ENCODE results near the gene RBM38. TPM values are rescaled to one million over a fixed set of nuclear protein-coding genes. Genes with fewer than 3 reads are reported as not detected.
A peak's percentile ranks its signal among the peaks of the same experiment; 100 is the strongest.

RBM38 gene
- total and polyA plus RNA-seq, 2 of the 13 experiments (the other 11 are each of a cell fraction or from before 2014, with no cell fraction given): 24.2 to 34.2 TPM

- DNase-seq (ENCODE audit: low spot score): no peak
- no peak for ATAC-seq
- ChIA-PET POLR2A (interaction anchor here (1.3 kb wide), 1 partner anchor 19 kb away, joined by 3 read pairs; no protein-coding TSS in a partner anchor), CTCF (ENCODE audit: low intra/inter-chr PET ratio, low total read pairs) (no interaction called here)
- H3K79me2 ChIP-seq (ENCODE audit: insufficient read depth, low read length): peaks cover 12% of the 10 kb centered on the region
- no peak for FAIRE-seq
- no TSS peak for BruUV-seq (replicated peaks)
- intact Hi-C loops (cut with micrococcal nuclease; ENCODE audit: unreplicated experiment) (no loop called here), in situ Hi-C loops (cut with HindIII; ENCODE audit: extremely low pct_ligation_motif_present, low pct_unique_long_range_greater_than_20kb) (loop anchor here (25.0 kb wide), 1 partner anchor 819 kb away; no protein-coding TSS in a partner anchor)
- WGBS (ENCODE audit: low lambda C conversion rate): 96% methylated on average over 14 of the region's 14 CpGs
- H3K9me3 ChIP-seq (ENCODE audit: low read length): no peaks in the 10 kb centered on the region
- peaks cover 37% of the 10 kb centered on the region for H3K4me1 ChIP-seq (ENCODE audit: insufficient read depth, low read length)
- TF ChIP-seq GMEB1 (CRISPR knock-in tag; IDR thresholded peaks at IDR 0.05; ENCODE audit: borderline replicate concordance) (no peak), ZNF225 (CRISPR knock-in tag; IDR thresholded peaks at IDR 0.05) (0 out of 2 replicates have a peak, but pooled peaks have one; percentile 34), REL (CRISPR knock-in tag; conservative IDR thresholded peaks at IDR 0.05) (no peak), TCF7L2 (IDR thresholded peaks at IDR 0.05; ENCODE audit: low read depth, low read length) (no peak), KLF6 (CRISPR knock-in tag; IDR thresholded peaks at IDR 0.05) (no peak), ZNF782 (CRISPR knock-in tag; IDR thresholded peaks at IDR 0.05; ENCODE audit: borderline replicate concordance) (0 out of 2 replicates have a peak, but pooled peaks have one; percentile 36), TP53 (CRISPR knock-in tag; conservative IDR thresholded peaks at IDR 0.05) (no peak), ZFX (CRISPR knock-in tag; IDR thresholded peaks at IDR 0.05; ENCODE audit: low read depth) (0 out of 2 replicates have a peak, but pooled peaks have one; percentile 16), ZNF629 (CRISPR knock-in tag; conservative IDR thresholded peaks at IDR 0.05) (peak; percentile 40; the same call in 1 of the 2 replicates), ZNF75D (CRISPR knock-in tag; IDR thresholded peaks at IDR 0.05; ENCODE audit: borderline replicate concordance) (0 out of 2 replicates have a peak, but pooled peaks have one; percentile 65), ZNF432 (CRISPR knock-in tag; IDR thresholded peaks at IDR 0.05; ENCODE audit: borderline replicate concordance) (no peak)
- H3K9ac ChIP-seq (ENCODE audit: insufficient read depth, low read depth, low read length): peak overlapping the region; percentile 72; the same call in 1 of the 2 replicates
- no peaks in the 10 kb centered on the region for H3K27me3 ChIP-seq (ENCODE audit: control insufficient read depth in 1 of 2, insufficient read depth in 2 of 2, low read length in 2 of 2)
- peaks cover 9 to 41% of the 10 kb centered on the region in 2 experiments for H3K36me3 ChIP-seq (replicated peaks in 1 of 2; ENCODE audit: control insufficient read depth in 1 of 2, insufficient read depth in 2 of 2, low read length in 2 of 2)
- H3K4me2 ChIP-seq (ENCODE audit: low read depth, low read length): peak overlapping the region; percentile 95
- H3K4me3 ChIP-seq (replicated peaks in 1 of 3; ENCODE audit: insufficient read depth in 1 of 3, low read depth in 2 of 3, low read length in 3 of 3): peak overlapping the region in 1 of 3 experiments; percentile 97; a peak in 1 of 6 replicates
- no peak overlapping the region for H3K27ac ChIP-seq (ENCODE audit: extremely low read length, insufficient read depth, low read length)
- no peaks in the 10 kb centered on the region; the same call in 1 of the 2 replicates for H4K20me1 ChIP-seq (ENCODE audit: insufficient read depth, low read length)
- no peak overlapping the region for H2AFZ ChIP-seq (ENCODE audit: low read length)
These were observed 2.3 kb downstream of the RBM38 start for GRCh38 chr20:57393321-57394120.
